ENCODE measurements around the gene EFCAB14.
"Not testable (repeated sequence)": the region's sequence is repeated elsewhere in the genome, so short reads cannot be mapped to it uniquely, and the experiment has no call there.

Gene EFCAB14

DNA sequence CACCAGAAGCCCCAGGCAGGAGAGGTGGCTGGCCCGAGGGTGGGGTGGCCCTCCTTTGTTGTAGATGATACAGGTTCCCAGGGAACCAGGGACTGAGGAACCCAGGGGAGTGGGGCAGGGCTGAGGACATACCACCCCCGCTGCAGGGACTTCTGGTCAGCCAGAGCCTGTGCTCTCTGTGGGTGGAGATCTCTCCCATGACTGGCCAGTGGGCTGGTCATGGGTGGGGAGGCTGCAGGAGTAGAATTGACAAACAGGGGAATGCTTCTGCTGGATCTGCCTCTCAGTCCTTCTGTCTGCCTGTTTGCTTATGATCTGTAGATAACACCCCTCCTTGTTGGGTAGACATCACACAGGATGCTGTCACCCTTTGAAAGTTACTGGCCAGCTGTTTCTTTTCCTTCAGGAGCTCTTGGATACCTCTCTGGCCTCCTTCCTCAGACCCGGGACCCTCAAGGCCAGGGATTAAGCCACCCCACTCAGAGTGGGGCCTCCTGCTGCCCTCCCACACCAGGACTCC is 2.8 kb upstream of the EFCAB14 start:
- TF ChIP-seq, protein P1, sequence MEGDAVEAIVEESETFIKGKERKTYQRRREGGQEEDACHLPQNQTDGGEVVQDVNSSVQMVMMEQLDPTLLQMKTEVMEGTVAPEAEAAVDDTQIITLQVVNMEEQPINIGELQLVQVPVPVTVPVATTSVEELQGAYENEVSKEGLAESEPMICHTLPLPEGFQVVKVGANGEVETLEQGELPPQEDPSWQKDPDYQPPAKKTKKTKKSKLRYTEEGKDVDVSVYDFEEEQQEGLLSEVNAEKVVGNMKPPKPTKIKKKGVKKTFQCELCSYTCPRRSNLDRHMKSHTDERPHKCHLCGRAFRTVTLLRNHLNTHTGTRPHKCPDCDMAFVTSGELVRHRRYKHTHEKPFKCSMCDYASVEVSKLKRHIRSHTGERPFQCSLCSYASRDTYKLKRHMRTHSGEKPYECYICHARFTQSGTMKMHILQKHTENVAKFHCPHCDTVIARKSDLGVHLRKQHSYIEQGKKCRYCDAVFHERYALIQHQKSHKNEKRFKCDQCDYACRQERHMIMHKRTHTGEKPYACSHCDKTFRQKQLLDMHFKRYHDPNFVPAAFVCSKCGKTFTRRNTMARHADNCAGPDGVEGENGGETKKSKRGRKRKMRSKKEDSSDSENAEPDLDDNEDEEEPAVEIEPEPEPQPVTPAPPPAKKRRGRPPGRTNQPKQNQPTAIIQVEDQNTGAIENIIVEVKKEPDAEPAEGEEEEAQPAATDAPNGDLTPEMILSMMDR (IDR thresholded peaks at IDR 0.05; ENCODE audit: extremely low read depth, insufficient read depth, missing control alignments), result no peak
- in situ Hi-C loops (cut with MboI; ENCODE audit: low pct_unique_long_range_greater_than_20kb, low sequenced_read_pairs, unreplicated experiment), result no loop called here

DNA sequence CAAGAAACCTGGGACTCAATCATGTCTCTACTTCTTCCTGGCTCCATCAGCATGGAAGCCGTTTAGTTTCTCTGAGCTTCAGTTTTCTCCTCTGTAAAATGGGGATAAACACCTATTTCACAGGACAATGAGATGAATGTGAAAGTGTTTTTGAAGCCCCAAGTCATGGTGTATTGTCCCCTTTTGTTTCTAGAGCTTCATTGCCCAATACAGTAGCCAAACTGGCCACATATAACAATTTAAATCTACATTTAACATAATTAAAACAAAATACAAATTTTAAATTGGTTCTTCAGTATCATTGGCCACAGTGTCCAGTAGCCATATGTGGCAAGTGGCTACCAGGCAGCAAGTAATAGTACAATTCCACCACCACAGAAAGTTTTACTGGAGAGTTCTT is 2.3 kb upstream of the EFCAB14 start:
- no peak for DNase-seq (ENCODE audit: low spot score)
- in situ Hi-C loops (cut with MboI; ENCODE audit: low pct_unique_long_range_greater_than_20kb, low sequenced_read_pairs, unreplicated experiment), result no loop called here

More for the DNA sequence above, 2.8 kb upstream of the EFCAB14 start:
- no peak for DNase-seq (ENCODE audit: low spot score)

DNA sequence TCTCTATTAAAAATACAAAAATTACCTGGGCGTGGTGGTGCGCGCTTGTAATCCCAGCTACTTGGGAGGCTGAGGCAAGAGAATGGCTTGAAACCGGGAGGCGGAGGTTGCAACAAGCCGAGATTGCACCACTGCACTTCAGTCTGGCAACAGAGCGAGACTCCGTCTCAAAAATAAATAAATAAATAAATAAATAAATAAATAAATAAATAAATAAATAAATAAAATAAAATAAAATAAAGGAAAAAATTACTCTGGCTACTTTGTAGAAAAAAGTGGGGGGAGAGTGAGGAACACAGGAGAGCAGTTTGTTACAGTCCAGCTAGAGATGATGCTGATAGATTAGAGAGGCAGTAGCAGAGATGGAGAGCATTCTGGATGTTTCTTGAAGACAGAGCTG is 1.4 kb upstream of the EFCAB14 start:
- DNase-seq (ENCODE audit: low spot score); in situ Hi-C loops (cut with MboI; ENCODE audit: low pct_unique_long_range_greater_than_20kb, low sequenced_read_pairs, unreplicated experiment): not testable (repeated sequence)

More for the DNA sequence above, 2.3 kb upstream of the EFCAB14 start:
- TF ChIP-seq, protein P1 (IDR thresholded peaks at IDR 0.05; ENCODE audit: extremely low read depth, insufficient read depth, missing control alignments), result no peak

DNA sequence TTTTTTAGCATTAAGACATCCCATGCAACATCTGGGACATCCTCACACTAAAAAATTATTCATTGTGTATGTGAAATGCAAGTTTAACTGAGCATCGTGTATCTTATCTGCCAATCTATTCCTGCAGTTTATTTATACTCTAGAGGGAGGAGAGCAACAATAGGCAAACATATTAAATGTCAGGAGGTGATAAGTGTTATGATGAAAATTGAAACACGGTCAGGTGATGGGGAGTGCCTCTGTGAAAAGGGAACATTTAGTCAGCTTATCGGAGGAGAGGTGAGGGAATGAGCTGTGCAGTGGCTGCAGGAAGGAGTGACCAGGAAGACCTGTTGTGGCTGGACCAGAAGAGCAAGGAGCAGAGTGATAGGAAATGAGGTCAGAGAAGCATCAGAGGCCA is 775 bp upstream of the EFCAB14 start:
- in situ Hi-C loops (cut with MboI; ENCODE audit: low pct_unique_long_range_greater_than_20kb, low sequenced_read_pairs, unreplicated experiment), result no loop called here
- no peak for DNase-seq (ENCODE audit: low spot score)
- TF ChIP-seq, protein P1 (IDR thresholded peaks at IDR 0.05; ENCODE audit: extremely low read depth, insufficient read depth, missing control alignments), result no peak

DNA sequence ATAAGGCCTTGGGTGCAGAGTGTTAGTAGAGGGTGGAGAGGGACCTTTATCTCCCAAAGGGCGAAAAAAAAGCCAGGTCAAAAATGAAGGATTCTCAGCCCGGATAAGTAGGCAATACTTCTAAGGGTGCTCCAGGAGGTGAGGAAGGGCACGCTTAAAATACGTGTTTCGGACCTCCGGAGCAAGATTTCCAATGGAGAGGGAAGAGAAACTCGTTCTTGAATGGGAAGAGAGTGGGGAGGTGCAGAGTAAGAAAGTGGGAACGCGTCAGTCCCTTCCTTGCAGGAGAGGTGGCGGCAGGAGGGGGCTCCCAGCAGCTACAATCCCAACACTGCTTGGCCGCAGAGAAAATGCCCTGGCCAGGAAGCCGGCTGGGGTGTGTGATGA is 581 bp downstream of the EFCAB14 start:
- TF ChIP-seq, protein P1 (IDR thresholded peaks at IDR 0.05; ENCODE audit: extremely low read depth, insufficient read depth, missing control alignments), result no peak
- in situ Hi-C loops (cut with MboI; ENCODE audit: low pct_unique_long_range_greater_than_20kb, low sequenced_read_pairs, unreplicated experiment), result no loop called here
- no peak for DNase-seq (ENCODE audit: low spot score)

DNA sequence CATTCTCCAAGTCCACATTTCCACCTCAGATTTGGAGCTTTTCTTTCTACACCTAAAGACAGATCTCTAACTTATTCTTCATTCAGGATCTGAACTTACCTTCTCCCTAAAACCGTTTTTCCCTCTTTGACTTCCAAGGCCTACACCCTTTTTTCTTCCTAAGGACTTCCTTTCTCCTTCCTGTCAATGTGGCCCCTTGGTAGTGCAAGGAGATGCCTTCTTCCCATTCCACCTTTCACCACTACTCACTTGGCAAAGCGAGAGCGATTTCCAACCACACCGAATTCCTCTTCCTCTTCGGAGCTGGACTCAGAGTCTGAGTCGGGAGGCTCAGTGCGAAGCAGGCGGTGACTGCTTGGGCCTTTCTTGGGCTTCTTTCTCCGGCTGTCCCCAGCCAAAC is 1.3 kb downstream of the EFCAB14 start:
- TF ChIP-seq, protein P1 (IDR thresholded peaks at IDR 0.05; ENCODE audit: extremely low read depth, insufficient read depth, missing control alignments), result no peak
- in situ Hi-C loops (cut with MboI; ENCODE audit: low pct_unique_long_range_greater_than_20kb, low sequenced_read_pairs, unreplicated experiment), result no loop called here
- no peak for DNase-seq (ENCODE audit: low spot score)

DNA sequence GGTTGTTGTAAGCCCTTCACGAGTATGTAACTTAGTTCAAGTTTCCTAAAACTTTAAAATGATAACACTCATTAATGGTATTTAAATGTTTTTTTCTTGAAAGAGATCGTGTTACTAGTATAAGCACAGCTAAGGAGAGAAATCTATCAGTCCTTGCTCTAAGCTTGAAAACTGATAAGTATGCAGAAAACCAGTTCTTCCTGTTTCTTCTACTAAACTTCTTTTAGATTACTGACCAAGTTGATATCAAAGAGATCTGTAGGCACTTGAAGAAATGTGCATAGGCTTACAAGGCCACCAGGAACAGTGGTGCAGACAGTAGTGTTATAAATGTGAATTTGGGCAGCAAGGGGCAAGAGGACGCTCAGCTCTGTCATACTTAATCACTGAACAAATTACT is 3.9 kb downstream of the EFCAB14 start:
- in situ Hi-C loops (cut with MboI; ENCODE audit: low pct_unique_long_range_greater_than_20kb, low sequenced_read_pairs, unreplicated experiment), result no loop called here
- no peak for DNase-seq (ENCODE audit: low spot score)
- TF ChIP-seq, protein P1 (IDR thresholded peaks at IDR 0.05; ENCODE audit: extremely low read depth, insufficient read depth, missing control alignments), result no peak
